ENCODE data around the gene GORAB. TPM values are rescaled to one million over a fixed set of nuclear protein-coding genes. Genes with fewer than 3 reads are reported as not detected.

The GORAB gene
- total and polyA plus RNA-seq, 10 of the 15 experiments (the other 5 are each of a cell fraction or from before 2014, with no cell fraction given) = 5.5 to 38.6 (median 10.3) TPM

GRCh38 chr1:170545476-170545875 is 13.5 kb downstream of the GORAB start:
- WGBS (ENCODE audit: insufficient coverage, insufficient replicate concordance, low lambda C conversion rate, missing lambda C conversion rate) = 97% methylated on average over 1 of the region's 1 CpG
- no peak overlapping the region for H3K27ac ChIP-seq (ENCODE audit: control insufficient read depth, insufficient read depth)
- peaks cover 2 to 22% of the 10 kb centered on the region in 2 experiments for H3K36me3 ChIP-seq (ENCODE audit: control insufficient read depth in 2 of 2, insufficient read depth in 2 of 2, low read length in 1 of 2)
- intact Hi-C loops (cut with micrococcal nuclease; ENCODE audit: unreplicated experiment) (no loop called here), in situ Hi-C loops (cut with MboI) (no loop called here)
- H3K27me3 ChIP-seq (replicated peaks in 1 of 2; ENCODE audit: control insufficient read depth in 2 of 2, insufficient read depth in 2 of 2, low read length in 1 of 2) = no peaks in the 10 kb centered on the region
- H3K4me3 ChIP-seq = no peak overlapping the region
- DNase-seq (ENCODE audit: low read depth, low spot score) (no peak), ATAC-seq (peak; percentile 54), FAIRE-seq (no peak)
- ChIA-PET CTCF (interaction anchor here (1.5 kb wide), 1 partner anchor 143 kb away, joined by 3 read pairs; no protein-coding TSS in a partner anchor), RAD21 (ENCODE audit: unreplicated experiment) (interaction anchor here (1.1 to 2.5 kb wide), 5 partner anchors 17 to 475 kb away, joined by 4 to 16 read pairs (median 4); no protein-coding TSS in a partner anchor), POLR2A (interaction anchor here (0.7 to 1.6 kb wide), 3 partner anchors 40 to 277 kb away, joined by 3 to 4 read pairs (median 3); no protein-coding TSS in a partner anchor), SMC1A (ENCODE audit: uncharacterized antibody, unreplicated experiment) (interaction anchor here (0.6 to 9.1 kb wide), 6 partner anchors 10 to 112 kb away, joined by 3 to 112 read pairs (median 4); no protein-coding TSS in a partner anchor)
- no peak overlapping the region for H3K9ac ChIP-seq (ENCODE audit: control insufficient read depth, insufficient read depth, low read length)
- no peaks in the 10 kb centered on the region for H4K20me1 ChIP-seq (ENCODE audit: control insufficient read depth, insufficient read depth)
- H3K79me2 ChIP-seq (ENCODE audit: control insufficient read depth, insufficient read depth, low read length) = no peaks in the 10 kb centered on the region
- no peaks in the 10 kb centered on the region; the same call in 1 of the 3 replicates for H3K9me3 ChIP-seq (replicated peaks; ENCODE audit: control insufficient read depth, insufficient read depth, low read length)
- no TSS peak for BruUV-seq (replicated peaks)
- no peak overlapping the region for H3K4me2 ChIP-seq (ENCODE audit: control insufficient read depth, insufficient read depth)
- no peak overlapping the region for H2AFZ ChIP-seq (ENCODE audit: control insufficient read depth, low read depth, low read length)
- H3K4me1 ChIP-seq (ENCODE audit: control insufficient read depth, insufficient read depth, low read length) = no peaks in the 10 kb centered on the region
- TF ChIP-seq POLR2A (IDR thresholded peaks at IDR 0.05; ENCODE audit: low read depth, low read length) (no peak), CREB1 (IDR thresholded peaks at IDR 0.05; ENCODE audit: low read depth) (no peak), EP300 (IDR thresholded peaks at IDR 0.05; ENCODE audit: borderline replicate concordance in 1 of 2, control insufficient read depth in 1 of 2, low read depth in 2 of 2, low read length in 2 of 2) (peak; percentile 11 to 91; a peak in 2 of 4 replicates), ZNF24 (IDR thresholded peaks at IDR 0.05) (peak; percentile 83), ZZZ3 (IDR thresholded peaks at IDR 0.05; ENCODE audit: control insufficient read depth, insufficient read length, low read depth) (no peak), HDAC6 (IDR thresholded peaks at IDR 0.05; ENCODE audit: unreplicated experiment) (no peak), NFYB (IDR thresholded peaks at IDR 0.05; ENCODE audit: insufficient read depth, low read depth, low read length) (no peak), CHD4 (IDR thresholded peaks at IDR 0.05) (no peak), YY1 (IDR thresholded peaks at IDR 0.05; ENCODE audit: low read depth, low read length) (no peak), IKZF1 (conservative IDR thresholded peaks at IDR 0.05) (peak; percentile 69), POLR2AphosphoS2 (IDR thresholded peaks at IDR 0.05; ENCODE audit: low read depth, low read length) (no peak)
- TF ChIP-seq, protein P1, sequence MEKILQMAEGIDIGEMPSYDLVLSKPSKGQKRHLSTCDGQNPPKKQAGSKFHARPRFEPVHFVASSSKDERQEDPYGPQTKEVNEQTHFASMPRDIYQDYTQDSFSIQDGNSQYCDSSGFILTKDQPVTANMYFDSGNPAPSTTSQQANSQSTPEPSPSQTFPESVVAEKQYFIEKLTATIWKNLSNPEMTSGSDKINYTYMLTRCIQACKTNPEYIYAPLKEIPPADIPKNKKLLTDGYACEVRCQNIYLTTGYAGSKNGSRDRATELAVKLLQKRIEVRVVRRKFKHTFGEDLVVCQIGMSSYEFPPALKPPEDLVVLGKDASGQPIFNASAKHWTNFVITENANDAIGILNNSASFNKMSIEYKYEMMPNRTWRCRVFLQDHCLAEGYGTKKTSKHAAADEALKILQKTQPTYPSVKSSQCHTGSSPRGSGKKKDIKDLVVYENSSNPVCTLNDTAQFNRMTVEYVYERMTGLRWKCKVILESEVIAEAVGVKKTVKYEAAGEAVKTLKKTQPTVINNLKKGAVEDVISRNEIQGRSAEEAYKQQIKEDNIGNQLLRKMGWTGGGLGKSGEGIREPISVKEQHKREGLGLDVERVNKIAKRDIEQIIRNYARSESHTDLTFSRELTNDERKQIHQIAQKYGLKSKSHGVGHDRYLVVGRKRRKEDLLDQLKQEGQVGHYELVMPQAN (conservative IDR thresholded peaks at IDR 0.05) = no peak; the same call in 1 of the 2 replicates
- TF ChIP-seq, protein P2, sequence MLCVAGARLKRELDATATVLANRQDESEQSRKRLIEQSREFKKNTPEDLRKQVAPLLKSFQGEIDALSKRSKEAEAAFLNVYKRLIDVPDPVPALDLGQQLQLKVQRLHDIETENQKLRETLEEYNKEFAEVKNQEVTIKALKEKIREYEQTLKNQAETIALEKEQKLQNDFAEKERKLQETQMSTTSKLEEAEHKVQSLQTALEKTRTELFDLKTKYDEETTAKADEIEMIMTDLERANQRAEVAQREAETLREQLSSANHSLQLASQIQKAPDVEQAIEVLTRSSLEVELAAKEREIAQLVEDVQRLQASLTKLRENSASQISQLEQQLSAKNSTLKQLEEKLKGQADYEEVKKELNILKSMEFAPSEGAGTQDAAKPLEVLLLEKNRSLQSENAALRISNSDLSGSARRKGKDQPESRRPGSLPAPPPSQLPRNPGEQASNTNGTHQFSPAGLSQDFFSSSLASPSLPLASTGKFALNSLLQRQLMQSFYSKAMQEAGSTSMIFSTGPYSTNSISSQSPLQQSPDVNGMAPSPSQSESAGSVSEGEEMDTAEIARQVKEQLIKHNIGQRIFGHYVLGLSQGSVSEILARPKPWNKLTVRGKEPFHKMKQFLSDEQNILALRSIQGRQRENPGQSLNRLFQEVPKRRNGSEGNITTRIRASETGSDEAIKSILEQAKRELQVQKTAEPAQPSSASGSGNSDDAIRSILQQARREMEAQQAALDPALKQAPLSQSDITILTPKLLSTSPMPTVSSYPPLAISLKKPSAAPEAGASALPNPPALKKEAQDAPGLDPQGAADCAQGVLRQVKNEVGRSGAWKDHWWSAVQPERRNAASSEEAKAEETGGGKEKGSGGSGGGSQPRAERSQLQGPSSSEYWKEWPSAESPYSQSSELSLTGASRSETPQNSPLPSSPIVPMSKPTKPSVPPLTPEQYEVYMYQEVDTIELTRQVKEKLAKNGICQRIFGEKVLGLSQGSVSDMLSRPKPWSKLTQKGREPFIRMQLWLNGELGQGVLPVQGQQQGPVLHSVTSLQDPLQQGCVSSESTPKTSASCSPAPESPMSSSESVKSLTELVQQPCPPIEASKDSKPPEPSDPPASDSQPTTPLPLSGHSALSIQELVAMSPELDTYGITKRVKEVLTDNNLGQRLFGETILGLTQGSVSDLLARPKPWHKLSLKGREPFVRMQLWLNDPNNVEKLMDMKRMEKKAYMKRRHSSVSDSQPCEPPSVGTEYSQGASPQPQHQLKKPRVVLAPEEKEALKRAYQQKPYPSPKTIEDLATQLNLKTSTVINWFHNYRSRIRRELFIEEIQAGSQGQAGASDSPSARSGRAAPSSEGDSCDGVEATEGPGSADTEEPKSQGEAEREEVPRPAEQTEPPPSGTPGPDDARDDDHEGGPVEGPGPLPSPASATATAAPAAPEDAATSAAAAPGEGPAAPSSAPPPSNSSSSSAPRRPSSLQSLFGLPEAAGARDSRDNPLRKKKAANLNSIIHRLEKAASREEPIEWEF (IDR thresholded peaks at IDR 0.05; ENCODE audit: insufficient replicate concordance, low read depth, low read length) = no peak
- TF ChIP-seq, protein P3, sequence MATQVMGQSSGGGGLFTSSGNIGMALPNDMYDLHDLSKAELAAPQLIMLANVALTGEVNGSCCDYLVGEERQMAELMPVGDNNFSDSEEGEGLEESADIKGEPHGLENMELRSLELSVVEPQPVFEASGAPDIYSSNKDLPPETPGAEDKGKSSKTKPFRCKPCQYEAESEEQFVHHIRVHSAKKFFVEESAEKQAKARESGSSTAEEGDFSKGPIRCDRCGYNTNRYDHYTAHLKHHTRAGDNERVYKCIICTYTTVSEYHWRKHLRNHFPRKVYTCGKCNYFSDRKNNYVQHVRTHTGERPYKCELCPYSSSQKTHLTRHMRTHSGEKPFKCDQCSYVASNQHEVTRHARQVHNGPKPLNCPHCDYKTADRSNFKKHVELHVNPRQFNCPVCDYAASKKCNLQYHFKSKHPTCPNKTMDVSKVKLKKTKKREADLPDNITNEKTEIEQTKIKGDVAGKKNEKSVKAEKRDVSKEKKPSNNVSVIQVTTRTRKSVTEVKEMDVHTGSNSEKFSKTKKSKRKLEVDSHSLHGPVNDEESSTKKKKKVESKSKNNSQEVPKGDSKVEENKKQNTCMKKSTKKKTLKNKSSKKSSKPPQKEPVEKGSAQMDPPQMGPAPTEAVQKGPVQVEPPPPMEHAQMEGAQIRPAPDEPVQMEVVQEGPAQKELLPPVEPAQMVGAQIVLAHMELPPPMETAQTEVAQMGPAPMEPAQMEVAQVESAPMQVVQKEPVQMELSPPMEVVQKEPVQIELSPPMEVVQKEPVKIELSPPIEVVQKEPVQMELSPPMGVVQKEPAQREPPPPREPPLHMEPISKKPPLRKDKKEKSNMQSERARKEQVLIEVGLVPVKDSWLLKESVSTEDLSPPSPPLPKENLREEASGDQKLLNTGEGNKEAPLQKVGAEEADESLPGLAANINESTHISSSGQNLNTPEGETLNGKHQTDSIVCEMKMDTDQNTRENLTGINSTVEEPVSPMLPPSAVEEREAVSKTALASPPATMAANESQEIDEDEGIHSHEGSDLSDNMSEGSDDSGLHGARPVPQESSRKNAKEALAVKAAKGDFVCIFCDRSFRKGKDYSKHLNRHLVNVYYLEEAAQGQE (IDR thresholded peaks at IDR 0.05; ENCODE audit: low read depth, low read length) = no peak
